DOHH2 (cell line): ENCODE data around the gene GALNT17.

Experiments used
- H3F3A ChIP-seq: fragments of 200-600 bp; sonication (generic), shearing (Covaris generic); 2 replicates; pipeline ENCODE4 v1.6.0; 2016; ENCODE audit warnings: antibody characterized with exemption, mild to moderate bottlenecking; ENCODE audit not compliant: control insufficient read depth, insufficient read depth
- H3K27ac ChIP-seq: fragments of 200-600 bp; sonication (generic); 2 replicates; pipeline ENCODE4 v1.5.1; 2014; ENCODE audit warnings: low read depth, mild to moderate bottlenecking, low read length, moderate library complexity
- H3K27me3 ChIP-seq: fragments of 200-600 bp; sonication (generic); 2 replicates; pipeline ENCODE4 v1.6.1; 2014; ENCODE audit warnings: mild to moderate bottlenecking, low read length, mixed read lengths; ENCODE audit not compliant: control insufficient read depth
- H3K36me3 ChIP-seq: fragments of 200-600 bp; sonication (generic); 2 replicates; pipeline ENCODE4 v1.6.1; 2014; ENCODE audit warnings: mild to moderate bottlenecking, low read length, moderate library complexity, mixed read lengths; ENCODE audit not compliant: control insufficient read depth
- H3K4me1 ChIP-seq: fragments of 200-600 bp; sonication (generic); 2 replicates; pipeline ENCODE4 v1.6.1; 2014; ENCODE audit warnings: mild to moderate bottlenecking, low read length, mixed read lengths; ENCODE audit not compliant: control insufficient read depth
- H3K4me2 ChIP-seq: fragments of 200-600 bp; sonication (generic); 2 replicates; pipeline ENCODE4 v1.6.0; 2014; ENCODE audit warnings: mild to moderate bottlenecking, low read length, moderate library complexity
- H3K4me3 ChIP-seq: fragments of 200-600 bp; sonication (generic); 2 replicates; pipeline ENCODE4 v1.5.1; 2014; ENCODE audit warnings: mild to moderate bottlenecking, low read length, mixed read lengths
- H3K79me2 ChIP-seq: fragments of 200-600 bp; sonication (generic); 2 replicates; pipeline ENCODE4 v1.6.1; 2014; ENCODE audit warnings: mild to moderate bottlenecking, low read length, mixed read lengths; ENCODE audit not compliant: control insufficient read depth
- H3K9me2 ChIP-seq: fragments of 200-600 bp; sonication (generic); replicated peaks from 2 replicates; pipeline ENCODE4 v1.6.1; 2014; ENCODE audit warnings: mild to moderate bottlenecking, low read length, mixed read lengths; ENCODE audit not compliant: control insufficient read depth
- H3K9me3 ChIP-seq: fragments of 200-600 bp; sonication (generic); 2 replicates; pipeline ENCODE4 v1.6.1; 2014; ENCODE audit warnings: antibody characterized with exemption, low read length, mixed read lengths; ENCODE audit not compliant: control insufficient read depth, insufficient read depth
- H4K20me1 ChIP-seq: fragments of 200-600 bp; sonication (generic); 2 replicates; pipeline ENCODE4 v1.6.0; 2014; ENCODE audit warnings: low read depth, mild to moderate bottlenecking, antibody characterized with exemption, low read length, moderate library complexity; ENCODE audit not compliant: control insufficient read depth, insufficient read depth
- EZH2phosphoT487 ChIP-seq: fragments of 200-600 bp; sonication (generic); IDR thresholded peaks from 2 replicates; pipeline ENCODE4 v1.6.1; 2017; ENCODE audit warnings: borderline replicate concordance, mild to moderate bottlenecking, antibody characterized with exemption, low read length, moderate library complexity, mixed read lengths
- TF ChIP-seq, protein P1 (sequence below): fragments of 200-600 bp; sonication (generic); IDR thresholded peaks from one replicate; pipeline ENCODE4 v1.5.1; 2014; ENCODE audit warnings: antibody characterized with exemption, mild to moderate bottlenecking, low read depth, low read length; ENCODE audit not compliant: poor library complexity, severe bottlenecking

GALNT17 gene

GRCh38 chr7:71661671-71662224, 529.8 kb downstream of the GALNT17 start:
- TF ChIP-seq EZH2phosphoT487, result no peak
- TF ChIP-seq, protein P1, sequence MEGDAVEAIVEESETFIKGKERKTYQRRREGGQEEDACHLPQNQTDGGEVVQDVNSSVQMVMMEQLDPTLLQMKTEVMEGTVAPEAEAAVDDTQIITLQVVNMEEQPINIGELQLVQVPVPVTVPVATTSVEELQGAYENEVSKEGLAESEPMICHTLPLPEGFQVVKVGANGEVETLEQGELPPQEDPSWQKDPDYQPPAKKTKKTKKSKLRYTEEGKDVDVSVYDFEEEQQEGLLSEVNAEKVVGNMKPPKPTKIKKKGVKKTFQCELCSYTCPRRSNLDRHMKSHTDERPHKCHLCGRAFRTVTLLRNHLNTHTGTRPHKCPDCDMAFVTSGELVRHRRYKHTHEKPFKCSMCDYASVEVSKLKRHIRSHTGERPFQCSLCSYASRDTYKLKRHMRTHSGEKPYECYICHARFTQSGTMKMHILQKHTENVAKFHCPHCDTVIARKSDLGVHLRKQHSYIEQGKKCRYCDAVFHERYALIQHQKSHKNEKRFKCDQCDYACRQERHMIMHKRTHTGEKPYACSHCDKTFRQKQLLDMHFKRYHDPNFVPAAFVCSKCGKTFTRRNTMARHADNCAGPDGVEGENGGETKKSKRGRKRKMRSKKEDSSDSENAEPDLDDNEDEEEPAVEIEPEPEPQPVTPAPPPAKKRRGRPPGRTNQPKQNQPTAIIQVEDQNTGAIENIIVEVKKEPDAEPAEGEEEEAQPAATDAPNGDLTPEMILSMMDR, result no peak
- H3K36me3 ChIP-seq, result no peaks in the 10 kb centered on the region
- H4K20me1 ChIP-seq, result no peaks in the 10 kb centered on the region
- H3F3A ChIP-seq, result no peaks in the 10 kb centered on the region
- H3K79me2 ChIP-seq, result no peaks in the 10 kb centered on the region
- no peak overlapping the region for H3K4me2 ChIP-seq
- peaks cover 3% of the 10 kb centered on the region for H3K9me3 ChIP-seq
- H3K9me2 ChIP-seq, result no peaks in the 10 kb centered on the region
- no peak overlapping the region for H3K4me3 ChIP-seq
- no peaks in the 10 kb centered on the region for H3K27me3 ChIP-seq
- H3K27ac ChIP-seq, result no peak overlapping the region
- H3K4me1 ChIP-seq, result no peaks in the 10 kb centered on the region

GRCh38 chr7:71665716-71666115, 533.8 kb downstream of the GALNT17 start:
- Histone ChIP-seq H3K4me2 (no peak overlapping the region), H3K4me3 (no peak overlapping the region), H3K79me2 (no peaks in the 10 kb centered on the region), H3K9me2 (no peaks in the 10 kb centered on the region), H3K9me3 (peaks cover 3% of the 10 kb centered on the region; the same call in 1 of the 2 replicates), H4K20me1 (no peaks in the 10 kb centered on the region), H3F3A (no peaks in the 10 kb centered on the region), H3K36me3 (no peaks in the 10 kb centered on the region), H3K27me3 (no peaks in the 10 kb centered on the region), H3K27ac (no peak overlapping the region), H3K4me1 (no peaks in the 10 kb centered on the region)
- TF ChIP-seq, protein P1, result no peak
- no peak for TF ChIP-seq EZH2phosphoT487

DNA sequence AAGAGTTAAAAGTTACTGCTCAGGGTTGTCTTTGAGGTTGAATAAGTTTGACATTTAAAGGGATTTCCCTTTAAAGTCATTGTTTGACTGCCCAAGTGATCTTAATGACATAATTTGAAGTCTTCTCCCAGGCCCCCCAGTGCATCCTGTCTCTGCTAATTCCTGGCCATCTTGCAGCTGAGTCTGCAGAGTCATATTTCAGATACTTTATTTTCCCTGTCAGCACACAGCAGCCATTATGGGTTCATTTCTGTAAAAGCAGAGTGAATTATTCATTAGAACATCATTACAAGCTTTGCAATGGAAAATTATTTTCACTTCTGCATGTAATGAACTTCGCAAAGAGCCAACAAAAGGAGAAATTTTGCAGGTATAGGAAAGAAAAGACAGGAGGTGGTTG, 536.6 kb downstream of the GALNT17 start:
- Histone ChIP-seq H3K9me3 (no peaks in the 10 kb centered on the region), H3K4me1 (no peaks in the 10 kb centered on the region), H3F3A (no peaks in the 10 kb centered on the region), H3K9me2 (no peaks in the 10 kb centered on the region), H4K20me1 (no peaks in the 10 kb centered on the region), H3K36me3 (no peaks in the 10 kb centered on the region), H3K4me2 (no peak overlapping the region), H3K27ac (no peak overlapping the region), H3K27me3 (no peaks in the 10 kb centered on the region), H3K4me3 (no peak overlapping the region), H3K79me2 (no peaks in the 10 kb centered on the region)
- no peak for TF ChIP-seq EZH2phosphoT487
- TF ChIP-seq, protein P1, result no peak
